HPDE6-E6E7 (cell line): ENCODE results near the gene FNDC4.
"Not testable (repeated sequence)": the region's sequence is repeated elsewhere in the genome, so short reads cannot be mapped to it uniquely, and the experiment has no call there.

Source experiments
- DNase-seq: peaks from one replicate; pipeline ENCODE4 v3.0.0; 2011; ENCODE audit warnings: missing footprints; ENCODE audit errors: extremely low spot score

The FNDC4 gene, protein sequence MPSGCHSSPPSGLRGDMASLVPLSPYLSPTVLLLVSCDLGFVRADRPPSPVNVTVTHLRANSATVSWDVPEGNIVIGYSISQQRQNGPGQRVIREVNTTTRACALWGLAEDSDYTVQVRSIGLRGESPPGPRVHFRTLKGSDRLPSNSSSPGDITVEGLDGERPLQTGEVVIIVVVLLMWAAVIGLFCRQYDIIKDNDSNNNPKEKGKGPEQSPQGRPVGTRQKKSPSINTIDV

DNA sequence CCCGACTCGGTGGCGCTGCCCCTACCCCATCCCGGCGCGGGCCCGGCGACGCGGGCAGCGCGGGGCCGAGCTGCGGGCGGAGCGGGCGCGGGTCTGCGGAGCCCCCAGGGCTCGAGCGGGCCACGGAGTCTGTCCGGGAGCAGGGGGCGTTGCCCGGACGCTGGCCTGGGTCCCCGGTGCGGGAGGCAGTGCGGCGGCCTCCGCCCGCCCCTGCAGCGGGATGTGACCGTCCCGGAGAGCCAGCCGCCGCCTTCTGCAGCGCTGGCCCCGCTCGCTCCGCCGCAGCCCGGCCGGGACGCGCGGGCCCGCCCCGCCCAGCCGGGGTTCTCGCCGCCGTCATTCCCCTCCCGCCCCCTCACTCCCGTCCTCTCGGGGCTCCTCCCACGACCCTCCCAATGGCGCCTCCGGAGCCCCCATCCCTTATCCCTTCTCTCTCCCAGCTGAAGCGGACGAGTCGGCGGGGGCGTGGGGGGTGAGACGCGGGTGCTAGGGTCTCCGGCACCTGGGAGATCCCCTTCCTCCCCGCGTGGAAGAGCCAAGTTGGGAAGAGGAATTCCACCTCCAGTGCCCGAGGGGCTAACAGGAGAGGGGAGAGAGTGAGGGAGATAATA is at the start of gene FNDC4:
TSS of gene FNDC4 (minus strand) at position 257 of the 611 bp plus-strand sequence. CDS start 521 bp downstream, outside the sequence.
- DNase-seq: no peak

DNA sequence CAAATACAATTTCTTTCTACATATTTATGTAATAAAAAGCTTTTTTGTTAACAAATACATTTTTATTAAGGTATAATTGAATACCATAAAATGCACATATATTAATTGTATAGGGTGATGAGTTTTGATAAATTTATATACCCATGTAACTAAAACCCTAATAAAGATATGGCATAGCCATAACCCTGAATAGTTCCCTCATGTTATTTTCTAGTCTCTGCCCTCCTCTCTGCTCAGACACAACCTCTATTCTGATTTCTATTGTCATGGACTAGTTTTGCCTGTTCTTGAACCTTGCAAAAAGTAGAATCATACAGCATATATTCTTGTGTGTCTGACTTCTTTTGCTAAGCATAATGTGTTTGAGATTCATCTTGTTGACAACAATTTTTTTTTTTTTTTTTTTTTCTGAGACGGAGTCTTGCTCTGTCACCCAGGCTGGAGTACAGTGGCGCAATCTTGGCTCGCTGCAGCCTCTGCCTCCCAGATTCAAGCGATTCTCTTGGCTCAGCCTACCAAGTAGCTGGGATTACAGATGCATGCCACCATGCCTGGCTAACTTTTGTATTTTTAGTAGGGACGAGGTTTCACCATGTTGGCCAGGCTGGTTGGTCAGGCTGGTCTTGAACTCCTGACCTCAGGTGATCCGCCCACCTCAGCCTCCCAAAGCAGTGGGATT is 49.3 kb upstream of the FNDC4 start:
- DNase-seq: no peak

DNA sequence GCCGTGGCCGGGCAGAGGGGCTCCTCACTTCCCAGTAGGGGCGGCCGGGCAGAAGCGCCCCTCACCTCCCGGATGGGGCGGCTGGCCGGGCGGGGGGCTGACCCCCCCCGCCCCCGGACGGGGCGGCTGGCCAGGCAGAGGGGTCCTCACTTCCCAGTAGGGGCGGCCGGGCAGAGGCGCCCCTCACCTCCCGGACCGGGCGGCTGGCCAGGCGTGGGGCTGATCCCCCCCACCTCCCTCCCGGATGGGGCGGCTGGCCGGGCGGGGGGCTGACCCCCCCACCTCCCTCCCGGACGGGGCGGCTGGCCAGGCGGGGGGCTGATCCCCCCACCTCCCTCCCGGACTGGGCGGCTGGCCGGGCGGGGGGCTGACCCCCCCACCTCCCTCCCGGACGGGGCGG is 44.6 kb upstream of the FNDC4 start:
- DNase-seq: not testable (repeated sequence)

DNA sequence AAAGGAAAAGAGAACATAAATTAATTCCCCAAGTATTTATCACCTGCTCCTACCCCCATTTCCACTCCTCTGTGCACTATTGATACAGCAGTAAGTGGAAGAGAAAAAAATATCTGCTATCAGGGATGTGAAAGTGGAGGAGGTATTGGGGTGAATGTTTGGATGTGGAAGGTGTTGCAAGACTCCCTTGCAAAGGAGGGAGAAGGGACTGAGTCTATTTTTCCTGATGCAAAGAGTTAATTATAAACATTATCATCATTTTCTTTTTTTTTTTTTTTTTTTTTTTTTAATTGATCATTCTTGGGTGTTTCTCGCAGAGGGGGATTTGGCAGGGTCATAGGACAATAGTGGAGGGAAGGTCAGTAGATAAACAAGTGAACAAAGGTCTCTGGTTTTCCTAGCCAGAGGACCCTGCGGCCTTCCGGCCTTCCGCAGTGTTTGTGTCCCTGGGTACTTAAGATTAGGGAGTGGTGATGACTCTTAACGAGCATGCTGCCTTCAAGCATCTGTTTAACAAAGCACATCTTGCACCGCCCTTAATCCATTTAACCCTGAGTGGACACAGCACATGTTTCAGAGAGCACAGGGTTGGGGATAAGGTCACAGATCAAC is 43.9 kb upstream of the FNDC4 start:
- DNase-seq: not testable (repeated sequence)

DNA sequence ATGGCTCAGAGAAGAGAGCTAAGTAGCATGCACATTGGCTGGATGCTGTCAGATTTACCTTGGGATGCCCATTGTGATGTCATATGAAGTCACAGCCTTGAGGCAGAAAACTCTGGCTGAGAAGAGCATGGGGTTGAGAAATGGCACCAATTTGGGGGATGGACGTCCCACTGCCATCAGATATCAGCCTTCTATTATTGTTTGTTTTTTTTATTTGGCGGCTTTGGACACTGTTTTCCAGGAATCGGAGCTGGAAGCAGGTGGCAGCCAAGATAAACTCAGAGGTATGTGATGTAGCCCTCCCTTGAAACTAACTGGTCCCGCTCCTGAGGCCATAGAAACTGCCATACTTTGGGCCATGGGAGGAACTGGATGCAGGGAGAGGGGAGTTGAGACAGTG is 42.3 kb upstream of the FNDC4 start:
- no peak for DNase-seq

DNA sequence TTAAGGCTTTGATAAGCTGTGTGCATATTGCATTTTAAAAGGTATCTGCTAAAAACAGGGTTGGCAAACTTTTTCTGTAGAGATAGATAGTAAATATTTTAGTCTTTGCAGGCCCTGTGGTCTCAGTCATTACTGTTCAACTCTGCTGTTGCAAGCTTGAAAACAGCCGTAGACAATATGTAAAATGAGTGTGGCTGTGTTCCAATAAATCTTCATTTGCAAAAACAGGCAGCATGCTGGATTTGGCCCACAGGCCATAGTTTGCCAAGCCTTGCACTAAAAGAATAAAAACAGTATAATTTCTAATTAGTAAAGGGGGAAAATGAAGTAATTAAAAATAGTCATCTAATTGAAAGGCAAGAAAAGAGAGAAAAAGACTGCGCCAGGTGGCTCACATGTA is 37.0 kb upstream of the FNDC4 start:
- DNase-seq: no peak

DNA sequence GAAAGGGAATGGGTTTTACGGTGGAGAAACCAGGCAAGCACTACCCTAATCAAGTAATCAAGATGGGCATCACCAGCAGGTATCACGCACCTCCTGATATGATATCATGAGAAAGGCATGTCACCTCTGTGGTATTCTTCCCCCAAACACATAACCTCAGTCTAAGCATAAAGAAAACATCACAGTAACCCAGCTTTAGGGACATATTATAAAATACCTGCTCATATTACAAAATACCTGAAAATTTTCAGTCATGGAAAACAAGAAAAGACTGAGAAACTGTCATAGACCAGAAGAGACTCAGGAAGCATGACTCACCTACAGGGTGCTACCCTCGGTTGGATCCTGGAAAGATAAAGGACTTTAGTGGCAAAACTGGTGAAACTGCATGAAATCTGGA is 32.2 kb upstream of the FNDC4 start:
- DNase-seq: peak; percentile 20

DNA sequence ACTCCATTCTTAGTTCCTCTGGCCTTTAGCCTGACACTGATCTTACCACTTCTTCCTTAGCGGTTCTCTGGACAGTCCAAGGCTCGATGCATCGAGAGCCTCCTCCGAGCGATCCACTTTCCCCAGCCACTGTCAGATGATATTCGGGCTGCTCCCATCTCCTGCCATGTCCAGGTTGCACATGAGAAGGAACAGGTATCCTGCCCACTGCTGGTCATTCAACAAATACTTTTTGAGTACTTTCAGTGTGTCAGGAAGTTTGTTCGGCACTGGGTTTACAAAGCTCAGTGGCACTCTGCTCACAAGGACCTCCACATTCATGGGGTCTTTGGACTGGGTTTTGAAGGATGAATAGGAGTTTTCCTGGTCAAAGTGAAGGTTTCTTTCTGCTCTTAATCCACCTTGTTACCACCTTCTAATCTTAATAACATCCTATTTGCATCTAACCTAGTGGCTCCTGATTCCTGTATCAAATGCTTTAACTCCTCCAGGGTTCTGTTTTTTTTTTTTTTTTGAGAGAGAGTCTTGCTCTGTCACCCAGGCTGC is 27.5 kb upstream of the FNDC4 start:
- DNase-seq: no peak

DNA sequence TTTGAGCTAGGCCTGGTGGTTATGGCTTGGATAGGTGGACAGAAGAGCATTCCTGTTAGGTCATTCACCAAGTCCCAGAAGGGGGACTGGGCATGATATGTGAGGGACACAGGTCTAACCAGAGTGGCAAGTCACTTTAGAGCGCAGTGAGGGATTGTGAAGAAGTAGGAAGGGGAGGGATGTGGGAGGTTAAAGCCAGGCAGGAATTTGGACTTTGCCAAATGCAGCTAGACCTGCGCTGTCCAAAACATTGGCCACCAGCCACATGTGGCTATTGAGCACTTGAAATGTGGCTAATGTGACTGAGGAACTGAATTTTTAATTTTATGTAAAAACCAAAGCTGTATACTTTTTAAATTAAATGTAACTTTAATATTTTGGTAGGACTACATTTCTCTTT is 25.3 kb upstream of the FNDC4 start:
- no peak for DNase-seq

DNA sequence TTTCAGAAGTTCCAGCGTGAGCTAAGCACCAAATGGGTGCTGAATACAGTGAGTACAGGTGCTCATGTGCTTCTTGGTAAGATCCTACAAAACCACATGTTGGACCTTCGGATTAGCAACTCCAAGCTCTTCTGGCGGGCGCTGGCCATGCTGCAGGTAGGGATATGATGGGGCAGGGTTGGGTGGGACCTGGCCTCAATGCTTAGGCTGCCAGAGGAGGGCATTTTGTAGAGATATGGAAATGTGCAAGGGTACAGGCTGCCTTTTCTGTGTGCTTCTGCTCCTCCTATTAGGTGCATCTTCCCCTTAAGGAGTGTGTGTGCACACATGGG is 23.7 kb upstream of the FNDC4 start:
- DNase-seq: no peak

DNA sequence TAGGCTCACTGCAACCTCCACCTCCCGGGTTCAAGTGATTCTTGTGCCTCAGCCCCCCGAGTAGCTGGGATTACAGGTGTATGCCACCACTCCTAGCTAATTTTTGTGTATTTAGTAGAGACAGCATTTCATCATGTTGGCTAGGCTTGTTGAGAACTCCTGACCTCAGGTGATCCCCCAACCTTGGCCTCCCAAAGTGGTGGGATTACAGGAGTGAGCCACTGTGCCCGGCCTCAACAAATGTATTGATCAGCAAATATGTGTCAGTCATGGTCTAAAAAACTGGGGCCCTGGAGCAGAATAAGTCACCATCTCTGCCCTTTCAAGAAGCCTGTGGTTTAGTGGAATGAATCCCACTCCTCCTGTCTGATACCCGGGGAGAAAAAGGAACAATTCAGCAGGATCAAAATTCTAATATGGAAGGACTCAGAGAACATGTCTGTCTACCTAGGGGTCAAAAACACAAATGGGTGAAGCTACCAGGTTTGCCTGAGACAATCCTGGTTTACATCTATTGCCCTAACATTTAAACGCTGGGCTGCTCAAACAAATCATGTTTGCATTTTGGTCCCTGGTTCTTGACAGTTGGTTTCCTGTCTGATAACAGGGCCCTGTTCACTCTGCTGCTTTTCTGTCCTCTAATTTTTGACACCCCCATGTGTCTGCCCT is 23.2 kb upstream of the FNDC4 start:
- DNase-seq: no peak

DNA sequence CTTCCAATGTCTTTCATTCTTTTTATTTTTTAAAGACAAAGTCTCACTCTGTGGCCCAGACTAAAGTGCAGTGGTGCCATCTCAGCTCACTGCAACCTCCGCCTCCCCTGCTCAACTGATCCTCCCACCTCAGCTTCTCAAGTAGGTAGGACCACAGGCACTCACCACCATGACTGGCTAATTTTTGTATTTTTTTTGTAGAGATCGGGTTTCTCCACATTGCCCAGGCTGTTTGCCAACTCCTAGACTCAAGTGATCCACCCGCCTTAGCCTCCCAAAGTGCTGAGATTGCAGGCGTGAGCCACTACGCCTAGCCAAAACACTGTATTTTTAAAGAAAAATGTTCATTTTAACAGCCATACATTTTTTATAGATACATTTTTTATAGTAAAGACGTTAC is 14.3 kb upstream of the FNDC4 start:
- no peak for DNase-seq

DNA sequence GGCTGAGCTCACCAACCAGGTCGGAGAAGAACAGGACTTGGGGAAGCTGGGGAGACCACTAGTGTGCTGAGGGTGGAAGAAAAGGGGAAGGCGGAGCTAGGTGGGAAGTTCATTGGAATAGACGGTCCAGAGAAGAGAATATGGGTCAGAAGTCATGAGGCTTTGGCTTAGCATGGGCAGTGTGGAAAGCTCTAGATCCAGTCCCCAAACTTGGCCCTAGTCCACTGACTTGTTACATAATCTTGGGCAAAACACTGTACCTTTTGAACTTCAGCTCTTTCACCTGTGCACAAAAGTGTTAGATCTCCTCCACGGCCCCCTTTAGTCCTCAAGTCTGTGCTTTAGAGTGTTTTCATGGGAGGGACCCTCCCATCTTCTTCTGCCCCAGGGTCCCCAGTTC is 12.3 kb upstream of the FNDC4 start:
- no peak for DNase-seq

DNA sequence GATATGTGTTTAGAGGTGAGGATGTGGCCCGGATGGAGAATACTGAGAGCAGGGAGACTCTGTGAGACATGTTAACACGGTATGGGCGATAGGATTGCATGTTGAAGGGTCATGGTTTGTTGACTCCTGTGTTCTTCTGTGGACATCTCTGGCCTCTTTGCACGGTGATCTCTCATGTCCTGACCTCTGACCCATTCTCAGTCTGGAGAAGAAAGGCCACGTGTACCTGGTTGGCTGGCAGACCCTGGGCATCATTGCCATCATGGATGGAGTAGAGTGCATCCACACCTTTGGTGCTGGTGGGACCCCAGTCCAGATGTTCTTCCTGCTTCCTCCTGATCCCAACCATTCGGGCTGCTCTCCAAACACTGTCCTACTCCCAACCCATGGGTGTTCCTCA is 11.6 kb upstream of the FNDC4 start:
- no peak for DNase-seq

DNA sequence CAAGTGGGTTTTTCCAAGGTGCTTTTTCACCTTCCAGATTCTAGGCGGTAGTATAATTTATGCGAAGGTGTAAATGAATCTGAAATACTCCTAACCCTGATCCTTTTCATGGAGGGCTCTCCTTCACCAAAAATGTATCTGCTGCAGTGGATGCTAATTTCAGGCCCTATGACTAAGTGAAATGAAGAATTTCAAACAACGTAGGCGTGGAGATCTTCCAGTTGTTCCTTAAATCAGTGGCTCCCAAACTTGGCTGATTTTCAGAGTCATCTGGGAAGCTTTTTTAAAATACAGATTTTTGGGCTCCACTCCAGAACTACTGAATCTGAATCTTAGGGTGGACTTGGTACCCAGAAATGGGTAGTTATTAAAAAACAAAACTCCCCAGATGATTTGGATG is 7.1 kb upstream of the FNDC4 start:
- no peak for DNase-seq

DNA sequence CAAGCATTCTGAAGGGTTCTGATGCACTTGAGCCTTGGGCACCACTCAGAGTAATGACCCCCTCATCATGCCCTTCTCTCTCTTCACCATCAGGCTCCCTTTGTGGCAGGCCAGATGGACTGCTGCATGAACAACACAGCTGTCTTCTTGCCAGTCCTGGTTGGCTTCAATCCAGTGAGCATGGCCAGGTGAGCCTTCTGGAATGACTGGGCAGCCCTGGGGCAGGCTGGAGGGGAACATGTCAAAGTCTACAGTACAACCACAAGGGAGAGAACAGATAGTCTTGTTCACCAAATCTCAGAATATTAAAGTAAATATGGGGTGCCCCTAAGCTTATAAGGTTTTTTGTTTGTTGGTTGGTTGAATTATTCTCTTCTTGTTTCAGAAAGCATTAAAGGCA is 6.0 kb upstream of the FNDC4 start:
- no peak for DNase-seq

DNA sequence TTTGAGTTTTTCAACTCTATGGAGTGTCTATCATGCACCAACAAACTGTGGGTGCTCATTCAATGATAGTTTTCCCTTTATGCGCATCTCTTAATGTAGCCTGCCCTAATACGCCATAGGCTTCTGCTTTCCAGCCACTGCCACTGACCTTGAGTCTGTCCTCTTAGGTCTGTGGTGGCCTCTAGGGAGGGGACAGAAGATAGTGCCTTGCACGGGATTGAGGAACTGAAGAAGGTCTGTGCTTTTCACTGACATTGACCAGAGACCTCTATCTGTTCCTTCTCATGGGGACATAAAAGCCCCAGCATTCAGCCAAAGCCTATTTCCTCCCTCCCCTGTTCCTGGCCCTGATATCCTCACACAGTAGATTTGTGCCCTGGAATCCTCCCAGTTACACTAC is 4.0 kb upstream of the FNDC4 start:
- no peak for DNase-seq

DNA sequence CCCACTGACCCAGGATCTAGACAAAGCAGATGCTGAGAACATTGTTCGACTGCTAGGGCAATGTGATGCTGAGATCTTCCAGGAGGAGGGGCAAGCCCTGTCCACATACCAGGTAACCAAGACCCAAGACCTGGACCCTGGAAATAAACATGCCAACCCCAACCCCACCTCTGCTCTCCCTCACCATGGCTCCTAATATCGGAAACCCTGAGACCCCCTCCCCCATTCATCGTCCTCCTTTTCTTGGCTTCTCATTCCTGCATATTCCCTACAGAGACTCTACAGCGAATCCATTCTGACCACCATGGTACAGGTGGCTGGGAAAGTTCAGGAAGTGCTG is 2.3 kb upstream of the FNDC4 start:
- no peak for DNase-seq

DNA sequence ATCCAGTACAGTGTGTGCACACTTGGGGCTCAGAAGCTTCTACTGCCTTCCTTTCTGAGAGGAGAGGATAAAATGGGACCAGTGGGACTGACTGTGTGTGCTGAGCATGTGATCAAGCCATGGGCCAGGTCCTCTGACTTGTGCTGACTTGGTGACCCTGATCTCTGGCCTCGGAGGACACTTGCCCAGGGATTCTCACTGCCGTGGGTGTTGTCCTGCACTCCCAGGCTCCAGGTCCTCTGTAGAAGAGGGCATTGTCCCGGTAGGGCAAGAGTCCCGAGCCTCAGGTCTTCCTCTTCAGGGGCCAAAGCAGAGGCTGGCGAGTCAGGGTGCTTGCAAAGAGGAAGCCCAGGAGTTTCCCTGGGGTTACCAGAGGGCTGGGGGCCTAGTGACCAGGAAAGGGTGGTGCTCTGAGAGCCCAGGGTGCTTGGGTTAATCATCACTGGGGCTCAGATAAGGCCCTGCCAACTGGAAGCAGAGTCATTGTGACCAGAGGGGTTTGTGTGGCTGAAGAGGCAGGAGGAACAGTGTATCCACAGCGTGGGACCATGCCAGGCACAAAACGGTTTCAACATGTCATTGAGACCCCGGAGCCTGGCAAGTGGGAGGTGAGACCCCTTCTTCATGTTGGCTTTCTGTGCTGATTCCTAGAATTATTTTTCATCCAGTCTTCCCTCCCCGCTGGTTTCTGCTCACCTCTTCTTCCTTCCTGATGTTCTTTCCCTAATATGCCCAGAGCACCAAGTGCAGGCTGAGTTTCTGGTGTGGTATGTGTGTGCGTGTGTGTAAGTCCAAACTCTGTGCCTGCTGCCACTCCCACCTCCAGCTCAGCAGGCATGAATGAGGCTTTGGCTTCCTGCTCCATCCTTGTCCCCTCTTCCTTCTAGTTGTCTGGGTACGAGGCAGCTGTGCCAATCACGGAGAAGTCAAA is 1.6 kb upstream of the FNDC4 start, which contains the start of gene GCKR:
TSS of gene GCKR (plus strand) at position 483 of the 931 bp plus-strand sequence. CDS start at position 549, 66 bp downstream.
- DNase-seq: no peak

DNA sequence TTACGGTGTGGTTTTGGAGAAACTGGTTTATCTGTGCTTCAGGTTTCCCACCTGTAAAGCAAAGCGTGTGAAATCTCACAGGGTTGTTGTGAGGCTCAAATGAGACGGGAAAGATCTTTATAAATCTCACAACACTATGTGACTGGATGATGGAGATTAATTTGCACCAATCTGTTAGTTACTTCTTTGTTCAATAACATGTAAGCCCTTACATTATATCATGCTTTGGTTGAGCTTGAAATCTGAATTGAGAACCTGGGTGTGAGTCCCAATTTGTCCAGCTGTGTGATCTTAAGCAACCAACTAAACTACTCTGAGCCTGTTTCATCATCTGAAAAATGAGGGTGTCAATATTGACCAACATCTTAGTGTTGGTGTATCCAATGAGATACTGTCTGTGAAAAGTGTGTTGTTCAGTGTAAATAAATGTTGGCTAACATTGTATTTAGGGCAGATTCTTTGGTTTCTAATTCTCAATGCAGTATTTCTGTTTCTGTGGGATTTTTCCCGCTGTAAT is 898 bp upstream of the FNDC4 start:
- DNase-seq: no peak
